Omental fat pad (tissue), 4 donors: ENCODE measurements around the gene HELQ. TPM values are rescaled to one million over a fixed set of nuclear protein-coding genes. Genes with fewer than 3 reads are reported as not detected.

Source experiments
- ATAC-seq: fragments of 150-250 bp; one replicate; pipeline ENCODE4 v1.9.1; 2016; ENCODE audit warnings: mild to moderate bottlenecking, moderate library complexity; ENCODE audit not compliant: low FRiP score
- DNase-seq: peaks from one replicate; pipeline ENCODE4 v3.0.0-alpha.2; 2019; ENCODE audit warnings: low spot score
- small RNA-seq: library from RNA; depleted of rRNA; stranded (forward); fragments of <200 nt; gene quantifications from one replicate; pipeline ENCODE3, GENCODE V24; 2016
- total RNA-seq, 4 donors: library from RNA; depleted of rRNA; stranded (reverse); fragments of >200 nt; gene quantifications; one replicate each; pipeline ENCODE4 v1.1.0, GENCODE V29; 2016
- TF ChIP-seq, protein P1 (sequence below), 3 donors: fragments of 450-650 bp; IDR thresholded peaks; one replicate each; pipeline ENCODE4 v1.5.1; 2016 to 2017; ENCODE audit warnings: antibody characterized with exemption in 3 of 3, mild to moderate bottlenecking in 3 of 3, moderate library complexity in 2 of 3

Gene HELQ
- total RNA-seq, 4 donors from 2014 or later, result 13.5 to 20.0 (median 17.0) TPM

GRCh38 chr4:83360018-83360417 is 95.6 kb downstream of the HELQ start:
- DNase-seq, result no peak
- ATAC-seq, result no peak
- TF ChIP-seq, protein P1, sequence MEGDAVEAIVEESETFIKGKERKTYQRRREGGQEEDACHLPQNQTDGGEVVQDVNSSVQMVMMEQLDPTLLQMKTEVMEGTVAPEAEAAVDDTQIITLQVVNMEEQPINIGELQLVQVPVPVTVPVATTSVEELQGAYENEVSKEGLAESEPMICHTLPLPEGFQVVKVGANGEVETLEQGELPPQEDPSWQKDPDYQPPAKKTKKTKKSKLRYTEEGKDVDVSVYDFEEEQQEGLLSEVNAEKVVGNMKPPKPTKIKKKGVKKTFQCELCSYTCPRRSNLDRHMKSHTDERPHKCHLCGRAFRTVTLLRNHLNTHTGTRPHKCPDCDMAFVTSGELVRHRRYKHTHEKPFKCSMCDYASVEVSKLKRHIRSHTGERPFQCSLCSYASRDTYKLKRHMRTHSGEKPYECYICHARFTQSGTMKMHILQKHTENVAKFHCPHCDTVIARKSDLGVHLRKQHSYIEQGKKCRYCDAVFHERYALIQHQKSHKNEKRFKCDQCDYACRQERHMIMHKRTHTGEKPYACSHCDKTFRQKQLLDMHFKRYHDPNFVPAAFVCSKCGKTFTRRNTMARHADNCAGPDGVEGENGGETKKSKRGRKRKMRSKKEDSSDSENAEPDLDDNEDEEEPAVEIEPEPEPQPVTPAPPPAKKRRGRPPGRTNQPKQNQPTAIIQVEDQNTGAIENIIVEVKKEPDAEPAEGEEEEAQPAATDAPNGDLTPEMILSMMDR (IDR thresholded peaks at IDR 0.05), result no peak

GRCh38 chr4:83358410-83358809 is 97.2 kb downstream of the HELQ start:
- DNase-seq, result no peak
- no peak for ATAC-seq
- TF ChIP-seq, protein P1 (IDR thresholded peaks at IDR 0.05), result no peak

Small RNA genes lying within 50 kb of the gene (small RNA-seq; reads per million reads assigned to genes)
- not detected for gene AC114781.5

Other genes with a start within 250 kb of the HELQ start
- 10 to 100 TPM in 2 of 4 donors, 1 to 10 TPM in 2; 9.0 to 10.4 (median 9.8) TPM for gene COQ2, start 171.0 kb downstream of the HELQ start, total RNA-seq
- 10 to 100 TPM in 2 of 4 donors, 1 to 10 TPM in 2; 3.2 to 21.7 (median 9.6) TPM for gene HPSE, start 121.0 kb downstream of the HELQ start, total RNA-seq
- gene MRPS18C, start 235 bp upstream of the HELQ start, total RNA-seq, result 10 to 100 TPM; 12.3 to 29.6 (median 23.9) TPM
- gene ABRAXAS1, start 29.3 kb upstream of the HELQ start, total RNA-seq, result 10 to 100 TPM in 3 of 4 donors, 1 to 10 TPM in 1; 7.8 to 19.9 (median 11.1) TPM
- 10 to 100 TPM; 11.8 to 23.4 (median 21.0) TPM for gene GPAT3, start 80.3 kb upstream of the HELQ start, total RNA-seq